NB4 (cell line): ENCODE measurements around the gene METTL26.

Experiments
- MYC ChIP-seq: IDR thresholded peaks from 2 replicates; pipeline ENCODE4 v1.6.1; 2011; ENCODE audit warnings: low read depth, low read length
- POLR2A ChIP-seq: IDR thresholded peaks from 2 replicates; pipeline ENCODE4 v1.6.1; 2011; ENCODE audit warnings: mild to moderate bottlenecking; ENCODE audit not compliant: insufficient read length; ENCODE audit errors: extremely low read depth
- TF ChIP-seq, protein P1 (sequence below): IDR thresholded peaks from one replicate; pipeline ENCODE4 v1.5.1; 2012; ENCODE audit warnings: low read depth, low read length
- TF ChIP-seq, protein P2 (sequence below): IDR thresholded peaks from 2 replicates; pipeline ENCODE4 v1.6.1; 2011; ENCODE audit warnings: low read depth, low read length

DNA sequence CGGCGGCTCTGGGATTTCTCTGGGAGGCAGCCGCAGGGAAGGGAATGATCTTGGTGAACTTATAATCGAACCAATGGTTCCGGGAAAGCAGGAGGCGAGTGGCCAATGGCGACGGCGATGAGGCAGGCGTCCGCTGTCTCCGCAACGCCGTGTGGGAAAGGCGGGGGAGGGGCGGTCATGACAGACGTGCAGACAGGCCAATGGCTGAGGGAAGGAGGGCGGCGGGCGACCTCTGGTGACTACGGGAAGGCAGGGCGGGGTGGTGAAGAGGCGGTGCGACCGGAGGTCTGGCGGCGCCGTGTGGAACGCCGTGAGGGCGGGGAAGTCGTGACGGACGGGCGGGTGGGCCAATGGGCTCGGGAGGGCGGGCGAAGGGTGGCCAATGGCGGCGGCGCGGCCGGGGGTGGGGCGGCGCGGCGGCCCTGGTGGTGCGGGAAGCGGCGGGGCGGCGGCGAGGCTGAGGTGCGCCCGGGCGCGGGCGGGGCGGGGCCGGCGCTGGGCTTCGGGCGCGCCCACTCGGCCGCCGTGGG, 46.4 kb downstream of the METTL26 start, which contains the start of gene RAB40C:
- TF ChIP-seq, protein P1, sequence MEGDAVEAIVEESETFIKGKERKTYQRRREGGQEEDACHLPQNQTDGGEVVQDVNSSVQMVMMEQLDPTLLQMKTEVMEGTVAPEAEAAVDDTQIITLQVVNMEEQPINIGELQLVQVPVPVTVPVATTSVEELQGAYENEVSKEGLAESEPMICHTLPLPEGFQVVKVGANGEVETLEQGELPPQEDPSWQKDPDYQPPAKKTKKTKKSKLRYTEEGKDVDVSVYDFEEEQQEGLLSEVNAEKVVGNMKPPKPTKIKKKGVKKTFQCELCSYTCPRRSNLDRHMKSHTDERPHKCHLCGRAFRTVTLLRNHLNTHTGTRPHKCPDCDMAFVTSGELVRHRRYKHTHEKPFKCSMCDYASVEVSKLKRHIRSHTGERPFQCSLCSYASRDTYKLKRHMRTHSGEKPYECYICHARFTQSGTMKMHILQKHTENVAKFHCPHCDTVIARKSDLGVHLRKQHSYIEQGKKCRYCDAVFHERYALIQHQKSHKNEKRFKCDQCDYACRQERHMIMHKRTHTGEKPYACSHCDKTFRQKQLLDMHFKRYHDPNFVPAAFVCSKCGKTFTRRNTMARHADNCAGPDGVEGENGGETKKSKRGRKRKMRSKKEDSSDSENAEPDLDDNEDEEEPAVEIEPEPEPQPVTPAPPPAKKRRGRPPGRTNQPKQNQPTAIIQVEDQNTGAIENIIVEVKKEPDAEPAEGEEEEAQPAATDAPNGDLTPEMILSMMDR: no peak
- TF ChIP-seq POLR2A: no peak
- TF ChIP-seq, protein P2, sequence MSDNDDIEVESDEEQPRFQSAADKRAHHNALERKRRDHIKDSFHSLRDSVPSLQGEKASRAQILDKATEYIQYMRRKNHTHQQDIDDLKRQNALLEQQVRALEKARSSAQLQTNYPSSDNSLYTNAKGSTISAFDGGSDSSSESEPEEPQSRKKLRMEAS: no peak
- no peak for TF ChIP-seq MYC
